ENCODE measurements around the gene CFAP410. TPM values are rescaled to one million over a fixed set of nuclear protein-coding genes. Genes with fewer than 3 reads are reported as not detected.

The CFAP410 gene
- total RNA-seq, 1 donor from 2014 or later: 23.9 TPM

DNA sequence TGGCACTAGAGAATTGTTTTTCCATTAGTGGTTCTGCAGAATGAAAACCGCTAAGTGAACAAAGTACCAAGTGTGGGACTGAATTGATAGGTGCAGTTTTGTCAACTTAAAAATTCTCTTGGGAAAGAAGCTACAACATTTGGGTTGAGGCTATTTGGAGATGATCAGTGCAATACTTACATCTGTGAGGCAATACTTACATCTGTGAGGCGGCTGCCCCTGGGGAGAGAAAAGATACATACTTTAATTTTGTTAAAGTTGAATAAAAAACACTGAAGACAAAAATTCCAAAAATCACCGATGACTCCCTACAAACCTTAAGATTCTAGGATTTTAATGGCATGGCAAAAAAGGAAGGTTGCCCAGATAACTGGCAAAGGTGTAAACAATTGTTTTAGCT is 1.7 kb downstream of the CFAP410 start:
- DNase-seq (ENCODE audit: low read depth, low spot score): no peak
- H3K9me3 Mint-ChIP-seq: no peaks in the 10 kb centered on the region
- H3K27ac Mint-ChIP-seq (ENCODE audit: unreplicated experiment): no peak overlapping the region
- H3K4me3 Mint-ChIP-seq: peak overlapping the region; percentile 71
- peaks cover 30% of the 10 kb centered on the region for H3K4me1 Mint-ChIP-seq
- TF ChIP-seq, protein P1, sequence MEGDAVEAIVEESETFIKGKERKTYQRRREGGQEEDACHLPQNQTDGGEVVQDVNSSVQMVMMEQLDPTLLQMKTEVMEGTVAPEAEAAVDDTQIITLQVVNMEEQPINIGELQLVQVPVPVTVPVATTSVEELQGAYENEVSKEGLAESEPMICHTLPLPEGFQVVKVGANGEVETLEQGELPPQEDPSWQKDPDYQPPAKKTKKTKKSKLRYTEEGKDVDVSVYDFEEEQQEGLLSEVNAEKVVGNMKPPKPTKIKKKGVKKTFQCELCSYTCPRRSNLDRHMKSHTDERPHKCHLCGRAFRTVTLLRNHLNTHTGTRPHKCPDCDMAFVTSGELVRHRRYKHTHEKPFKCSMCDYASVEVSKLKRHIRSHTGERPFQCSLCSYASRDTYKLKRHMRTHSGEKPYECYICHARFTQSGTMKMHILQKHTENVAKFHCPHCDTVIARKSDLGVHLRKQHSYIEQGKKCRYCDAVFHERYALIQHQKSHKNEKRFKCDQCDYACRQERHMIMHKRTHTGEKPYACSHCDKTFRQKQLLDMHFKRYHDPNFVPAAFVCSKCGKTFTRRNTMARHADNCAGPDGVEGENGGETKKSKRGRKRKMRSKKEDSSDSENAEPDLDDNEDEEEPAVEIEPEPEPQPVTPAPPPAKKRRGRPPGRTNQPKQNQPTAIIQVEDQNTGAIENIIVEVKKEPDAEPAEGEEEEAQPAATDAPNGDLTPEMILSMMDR (conservative IDR thresholded peaks at IDR 0.05): no peak
- H3K27me3 Mint-ChIP-seq (ENCODE audit: low read depth): no peaks in the 10 kb centered on the region
- H3K36me3 Mint-ChIP-seq (ENCODE audit: low read depth): no peaks in the 10 kb centered on the region

DNA sequence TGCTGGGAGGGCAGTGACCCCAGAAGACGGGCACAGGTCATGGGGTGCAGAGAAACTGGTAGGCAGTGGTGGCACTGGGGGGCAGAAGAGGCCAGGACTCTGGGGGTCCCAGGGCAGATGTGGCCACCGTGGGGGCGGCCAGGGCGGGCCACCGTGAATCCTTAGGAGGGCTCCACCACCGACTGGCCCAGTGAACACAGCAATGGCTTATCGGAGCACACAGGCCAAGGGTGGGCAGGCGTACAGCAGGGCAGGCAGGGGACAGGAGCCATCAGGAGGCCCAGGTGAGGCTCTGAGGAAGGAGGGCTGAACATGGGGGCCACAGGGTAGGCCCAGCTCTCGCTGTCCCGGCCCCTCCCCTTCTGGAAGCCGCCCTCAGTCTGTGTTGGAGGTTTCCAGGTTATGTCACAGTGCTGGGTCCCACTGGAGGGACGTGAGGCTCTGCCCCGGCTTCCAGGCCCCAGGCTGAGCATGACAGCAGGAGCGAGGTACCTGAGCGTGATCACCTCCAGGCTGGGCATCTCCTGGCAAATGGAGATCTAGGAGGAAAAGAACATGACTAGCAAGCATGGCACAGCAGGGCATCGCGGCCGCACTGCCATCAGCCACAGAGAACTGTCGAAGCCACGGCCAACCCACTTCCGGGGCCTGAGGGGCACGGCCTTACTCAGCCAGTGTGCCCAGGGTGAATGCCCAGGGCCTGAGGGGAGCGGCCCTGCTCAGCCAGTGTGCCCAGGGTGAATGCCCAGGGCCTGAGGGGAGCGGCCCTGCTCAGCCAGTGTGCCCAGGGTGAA is 3.7 kb downstream of the CFAP410 start:
- TF ChIP-seq, protein P1 (conservative IDR thresholded peaks at IDR 0.05): no peak
- H3K27me3 Mint-ChIP-seq (ENCODE audit: low read depth): peaks cover 3% of the 10 kb centered on the region
- H3K4me3 Mint-ChIP-seq: peak overlapping the region; percentile 51
- DNase-seq (ENCODE audit: low read depth, low spot score): no peak
- H3K36me3 Mint-ChIP-seq (ENCODE audit: low read depth): peaks cover 3% of the 10 kb centered on the region
- no peaks in the 10 kb centered on the region for H3K9me3 Mint-ChIP-seq
- peaks cover 32% of the 10 kb centered on the region for H3K4me1 Mint-ChIP-seq
- no peak overlapping the region for H3K27ac Mint-ChIP-seq (ENCODE audit: unreplicated experiment)

- no peak for DNase-seq (ENCODE audit: low read depth, low spot score)
- Mint-ChIP-seq H3K4me1 (peaks cover 23% of the 10 kb centered on the region), H3K27ac (ENCODE audit: unreplicated experiment) (no peak overlapping the region), H3K27me3 (ENCODE audit: low read depth) (peaks cover 3% of the 10 kb centered on the region), H3K36me3 (ENCODE audit: low read depth) (peaks cover 3% of the 10 kb centered on the region), H3K4me3 (peak overlapping the region; percentile 51), H3K9me3 (no peaks in the 10 kb centered on the region)
- TF ChIP-seq, protein P1 (conservative IDR thresholded peaks at IDR 0.05): no peak
These were observed 4.7 kb downstream of the CFAP410 start for GRCh38 chr21:44334329-44335030.

GRCh38 chr21:44333509-44334328 is 5.5 kb downstream of the CFAP410 start:
- DNase-seq (ENCODE audit: low read depth, low spot score): no peak
- Mint-ChIP-seq H3K9me3 (no peaks in the 10 kb centered on the region), H3K27ac (ENCODE audit: unreplicated experiment) (no peak overlapping the region), H3K4me3 (no peak overlapping the region), H3K36me3 (ENCODE audit: low read depth) (peaks cover 3% of the 10 kb centered on the region), H3K4me1 (peaks cover 21% of the 10 kb centered on the region), H3K27me3 (ENCODE audit: low read depth) (peaks cover 3% of the 10 kb centered on the region)
- TF ChIP-seq, protein P1 (conservative IDR thresholded peaks at IDR 0.05): no peak

DNA sequence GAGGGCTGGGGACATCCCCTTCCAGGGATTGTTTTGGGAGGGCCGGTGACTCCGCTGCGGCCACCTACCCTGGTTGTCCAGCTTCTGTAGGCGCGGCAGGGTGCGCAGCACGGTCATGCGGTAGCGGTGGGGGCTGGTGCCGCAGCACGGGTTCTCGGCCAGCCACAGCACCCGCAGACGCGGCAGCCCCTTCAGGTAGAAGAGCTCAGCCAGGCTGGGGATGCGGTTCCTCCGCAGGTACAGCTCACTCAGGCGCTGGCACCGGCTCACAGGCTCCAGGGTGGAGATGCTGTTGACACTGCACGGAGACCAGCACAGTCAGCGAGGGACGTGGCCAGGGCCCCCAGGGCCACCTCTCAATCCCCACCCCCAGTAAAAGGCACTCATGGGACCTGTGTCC is 6.2 kb downstream of the CFAP410 start:
- no peak for DNase-seq (ENCODE audit: low read depth, low spot score)

More for the DNA sequence above, 6.2 kb downstream of the CFAP410 start:
- peak overlapping the region; percentile 38 for H3K4me3 Mint-ChIP-seq
- H3K27ac Mint-ChIP-seq (ENCODE audit: unreplicated experiment): no peak overlapping the region
- H3K9me3 Mint-ChIP-seq: no peaks in the 10 kb centered on the region
- TF ChIP-seq, protein P1 (conservative IDR thresholded peaks at IDR 0.05): no peak
- peaks cover 16% of the 10 kb centered on the region for H3K4me1 Mint-ChIP-seq
- peaks cover 3% of the 10 kb centered on the region for H3K27me3 Mint-ChIP-seq (ENCODE audit: low read depth)
- peaks cover 3% of the 10 kb centered on the region for H3K36me3 Mint-ChIP-seq (ENCODE audit: low read depth)

Data from neural crest cell (in vitro differentiated cells).